MM.1S (cell line): ENCODE data around the gene HCN4.

Source experiments
- DNase-seq: peaks from one replicate; pipeline ENCODE4 v3.0.0-alpha.2; 2015
- H2AFZ ChIP-seq: fragments of 300-600 bp; sonication (generic); 2 replicates; pipeline ENCODE4 v1.6.0; 2016; ENCODE audit warnings: antibody characterized with exemption, low read length
- H3F3A ChIP-seq: fragments of 300-600 bp; sonication (generic); 2 replicates; pipeline ENCODE4 v1.6.1; 2016; ENCODE audit warnings: mild to moderate bottlenecking, antibody characterized with exemption, low read length, moderate library complexity, mixed read lengths; ENCODE audit not compliant: insufficient read depth
- H3K27ac ChIP-seq: fragments of 300-600 bp; sonication (generic); 2 replicates; pipeline ENCODE4 v1.5.1; 2016; ENCODE audit warnings: mild to moderate bottlenecking, low read length
- H3K27me3 ChIP-seq: fragments of 300-600 bp; sonication (generic); replicated peaks from 2 replicates; pipeline ENCODE4 v1.6.0; 2016; ENCODE audit warnings: low read length; ENCODE audit not compliant: insufficient read depth
- H3K36me3 ChIP-seq: fragments of 300-600 bp; sonication (generic); replicated peaks from 2 replicates; pipeline ENCODE4 v1.6.1; 2016; ENCODE audit warnings: mild to moderate bottlenecking, low read length, mixed read lengths; ENCODE audit not compliant: insufficient read depth
- H3K4me1 ChIP-seq: fragments of 300-600 bp; sonication (generic); 2 replicates; pipeline ENCODE4 v1.6.1; 2016; ENCODE audit warnings: low read length, mixed read lengths
- H3K4me2 ChIP-seq: fragments of 300-600 bp; sonication (generic); 2 replicates; pipeline ENCODE4 v1.6.0; 2016; ENCODE audit warnings: low read depth, low read length
- H3K4me3 ChIP-seq: fragments of 300-600 bp; sonication (generic); 2 replicates; pipeline ENCODE4 v1.5.1; 2016; ENCODE audit warnings: low read length, mixed read lengths
- H3K79me2 ChIP-seq: fragments of 300-600 bp; sonication (generic); 2 replicates; pipeline ENCODE4 v1.6.1; 2016; ENCODE audit warnings: mixed run types, low read length, mixed read lengths
- H3K9ac ChIP-seq: fragments of 300-600 bp; sonication (generic); 2 replicates; pipeline ENCODE4 v1.6.1; 2016; ENCODE audit warnings: low read length, mixed read lengths
- H3K9me2 ChIP-seq: fragments of 300-600 bp; sonication (generic); replicated peaks from 2 replicates; pipeline ENCODE4 v1.6.1; 2016; ENCODE audit warnings: mild to moderate bottlenecking, low read length, mixed read lengths; ENCODE audit not compliant: insufficient read depth
- H3K9me3 ChIP-seq: fragments of 300-600 bp; sonication (generic); replicated peaks from 2 replicates; pipeline ENCODE4 v1.6.1; 2016; ENCODE audit warnings: mild to moderate bottlenecking, low read length, mixed read lengths; ENCODE audit not compliant: insufficient read depth
- H4K20me1 ChIP-seq: fragments of 300-600 bp; sonication (generic); 2 replicates; pipeline ENCODE4 v1.6.1; 2016; ENCODE audit warnings: mild to moderate bottlenecking, low read length, moderate library complexity, mixed read lengths; ENCODE audit not compliant: insufficient read depth
- EZH2 ChIP-seq: fragments of 300-600 bp; sonication (generic); optimal IDR thresholded peaks from 2 replicates; pipeline ENCODE3; 2017; ENCODE audit warnings: low read depth, mild to moderate bottlenecking, antibody characterized with exemption, low read length, mixed read lengths
- EZH2phosphoT487 ChIP-seq: fragments of 300-600 bp; sonication (generic); IDR thresholded peaks from 2 replicates; pipeline ENCODE4 v1.6.1; 2018; ENCODE audit warnings: antibody characterized with exemption, low read length
- TF ChIP-seq, protein P1 (sequence below): fragments of 300-600 bp; sonication (generic); IDR thresholded peaks from 2 replicates; pipeline ENCODE4 v1.5.1; 2016; ENCODE audit warnings: antibody characterized with exemption, low read length, mixed read lengths

HCN4 gene

DNA sequence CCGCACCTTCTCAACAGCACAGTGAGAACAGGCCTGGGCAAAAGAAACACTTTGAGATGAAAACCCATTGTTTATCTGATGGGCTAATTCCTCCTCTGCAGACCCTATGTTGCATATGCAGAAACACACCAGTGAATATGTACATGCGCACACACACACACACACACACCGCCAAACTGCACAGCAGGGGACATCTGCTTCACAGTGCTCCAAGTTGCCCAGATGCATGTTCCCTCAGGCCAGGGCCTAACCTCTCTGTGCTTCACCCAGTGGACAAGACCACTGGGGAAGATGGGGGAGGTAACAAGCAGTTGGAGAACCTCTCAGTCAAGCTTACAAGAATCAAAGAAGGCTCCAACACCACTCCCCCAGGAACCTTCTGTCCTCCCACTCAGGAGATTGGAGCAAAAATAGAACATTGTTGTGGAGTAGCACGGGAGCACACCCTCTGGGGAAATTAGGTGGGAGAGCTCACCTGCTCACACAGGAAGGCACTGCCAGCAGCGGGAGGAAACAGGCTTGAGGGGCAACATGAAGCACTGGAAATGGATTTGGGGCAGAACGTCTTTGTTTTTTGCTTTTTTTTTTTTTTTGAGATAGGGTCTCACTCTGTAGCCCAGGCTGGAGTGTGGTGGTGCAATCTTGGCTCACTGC lies 13.0 kb downstream of the HCN4 start:
- H3K9ac ChIP-seq: no peak overlapping the region
- H3K27ac ChIP-seq: no peak overlapping the region
- no peak overlapping the region for H2AFZ ChIP-seq
- H3K4me1 ChIP-seq: no peaks in the 10 kb centered on the region
- H4K20me1 ChIP-seq: no peaks in the 10 kb centered on the region
- no peaks in the 10 kb centered on the region for H3F3A ChIP-seq
- DNase-seq: no peak
- H3K27me3 ChIP-seq: peaks cover 72% of the 10 kb centered on the region
- H3K9me3 ChIP-seq: no peaks in the 10 kb centered on the region
- no peak overlapping the region for H3K4me2 ChIP-seq
- H3K9me2 ChIP-seq: no peaks in the 10 kb centered on the region
- H3K36me3 ChIP-seq: no peaks in the 10 kb centered on the region
- no peak overlapping the region for H3K4me3 ChIP-seq
- H3K79me2 ChIP-seq: no peaks in the 10 kb centered on the region
- TF ChIP-seq EZH2 (no peak), EZH2phosphoT487 (no peak)
- TF ChIP-seq, protein P1, sequence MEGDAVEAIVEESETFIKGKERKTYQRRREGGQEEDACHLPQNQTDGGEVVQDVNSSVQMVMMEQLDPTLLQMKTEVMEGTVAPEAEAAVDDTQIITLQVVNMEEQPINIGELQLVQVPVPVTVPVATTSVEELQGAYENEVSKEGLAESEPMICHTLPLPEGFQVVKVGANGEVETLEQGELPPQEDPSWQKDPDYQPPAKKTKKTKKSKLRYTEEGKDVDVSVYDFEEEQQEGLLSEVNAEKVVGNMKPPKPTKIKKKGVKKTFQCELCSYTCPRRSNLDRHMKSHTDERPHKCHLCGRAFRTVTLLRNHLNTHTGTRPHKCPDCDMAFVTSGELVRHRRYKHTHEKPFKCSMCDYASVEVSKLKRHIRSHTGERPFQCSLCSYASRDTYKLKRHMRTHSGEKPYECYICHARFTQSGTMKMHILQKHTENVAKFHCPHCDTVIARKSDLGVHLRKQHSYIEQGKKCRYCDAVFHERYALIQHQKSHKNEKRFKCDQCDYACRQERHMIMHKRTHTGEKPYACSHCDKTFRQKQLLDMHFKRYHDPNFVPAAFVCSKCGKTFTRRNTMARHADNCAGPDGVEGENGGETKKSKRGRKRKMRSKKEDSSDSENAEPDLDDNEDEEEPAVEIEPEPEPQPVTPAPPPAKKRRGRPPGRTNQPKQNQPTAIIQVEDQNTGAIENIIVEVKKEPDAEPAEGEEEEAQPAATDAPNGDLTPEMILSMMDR: no peak

DNA sequence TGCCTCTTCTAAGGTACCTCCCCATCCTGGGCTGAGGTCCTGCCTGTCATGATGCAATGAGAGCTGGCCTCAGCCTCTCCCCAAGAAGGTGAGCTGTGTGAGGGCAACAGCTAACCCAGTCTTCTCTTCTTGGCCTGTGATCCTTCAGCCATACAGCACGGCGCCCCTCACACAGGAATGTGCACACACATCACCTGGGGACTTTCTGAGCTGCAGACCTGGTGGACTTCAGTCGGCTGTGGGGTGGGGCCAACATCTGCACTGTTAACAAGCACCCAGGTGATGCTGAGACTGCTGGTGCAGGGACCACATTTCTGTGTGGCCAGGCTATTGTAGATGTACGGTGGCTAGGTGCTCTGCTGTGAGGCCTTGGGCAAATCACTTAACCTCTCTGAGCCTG lies 14.5 kb downstream of the HCN4 start:
- Histone ChIP-seq H4K20me1 (no peaks in the 10 kb centered on the region), H3F3A (no peaks in the 10 kb centered on the region), H3K4me3 (no peak overlapping the region), H3K9ac (no peak overlapping the region), H3K4me1 (no peaks in the 10 kb centered on the region), H3K9me2 (no peaks in the 10 kb centered on the region), H2AFZ (no peak overlapping the region), H3K27ac (no peak overlapping the region), H3K36me3 (no peaks in the 10 kb centered on the region), H3K27me3 (peaks cover 62% of the 10 kb centered on the region), H3K9me3 (no peaks in the 10 kb centered on the region), H3K79me2 (no peaks in the 10 kb centered on the region), H3K4me2 (no peak overlapping the region)
- DNase-seq: no peak
- TF ChIP-seq, protein P1: no peak
- TF ChIP-seq EZH2 (no peak), EZH2phosphoT487 (no peak)

DNA sequence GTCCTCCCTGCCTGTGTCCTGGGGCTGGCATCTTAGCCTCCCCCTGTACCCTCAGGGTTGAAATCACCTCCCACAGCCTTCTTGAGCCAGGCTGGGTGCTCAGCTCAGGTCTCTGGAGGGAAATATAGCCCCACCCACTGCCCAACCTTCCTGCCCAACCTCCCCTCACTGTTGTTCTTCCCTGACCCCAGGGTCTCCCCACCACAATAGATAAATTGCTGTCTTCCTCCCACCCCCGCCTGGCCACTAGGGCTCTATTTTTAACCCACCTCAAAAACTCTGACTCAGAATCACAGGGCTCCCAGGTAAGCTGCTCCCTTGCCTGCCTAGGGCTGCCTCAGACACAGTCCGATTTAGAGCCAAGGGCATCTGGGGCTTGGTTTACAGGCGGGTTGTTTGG lies 15.0 kb downstream of the HCN4 start:
- Histone ChIP-seq H3K4me3 (no peak overlapping the region), H3F3A (no peaks in the 10 kb centered on the region), H3K79me2 (no peaks in the 10 kb centered on the region), H3K4me1 (no peaks in the 10 kb centered on the region), H3K9ac (no peak overlapping the region), H3K9me3 (no peaks in the 10 kb centered on the region), H3K27me3 (peaks cover 57% of the 10 kb centered on the region), H3K9me2 (no peaks in the 10 kb centered on the region), H2AFZ (no peak overlapping the region), H4K20me1 (no peaks in the 10 kb centered on the region), H3K27ac (no peak overlapping the region), H3K36me3 (no peaks in the 10 kb centered on the region), H3K4me2 (no peak overlapping the region)
- TF ChIP-seq EZH2 (no peak), EZH2phosphoT487 (no peak)
- TF ChIP-seq, protein P1: no peak
- DNase-seq: no peak
